ENCODE results near the gene FBXO11.
A peak's percentile ranks its signal among the peaks of the same experiment; 100 is the strongest.
"Not testable (repeated sequence)": the region's sequence is repeated elsewhere in the genome, so short reads cannot be mapped to it uniquely, and the experiment has no call there.

Gene FBXO11
- long read RNA-seq, donor 1, full-length matches to known transcripts = 3 of 158 reads
- long read RNA-seq, donor 1, partial matches to known transcripts = 129 of 158 reads
- long read RNA-seq, donor 1, other reads (novel, unspliced or antisense) = 26 of 158 reads
- long read RNA-seq, donor 2, full-length matches to known transcripts = 2 of 2 reads
- long read RNA-seq, donor 2, partial matches to known transcripts = 0 of 2 reads
- long read RNA-seq, donor 2, other reads (novel, unspliced or antisense) = 0 of 2 reads
- long read RNA-seq, donor 3 = 0 reads
- long read RNA-seq, donor 4, partial matches to known transcripts = 148 of 200 reads
- long read RNA-seq, donor 4, other reads (novel, unspliced or antisense) = 50 of 200 reads
- long read RNA-seq, donor 5, full-length matches to known transcripts = 4 of 4 reads
- long read RNA-seq, donor 5, partial matches to known transcripts = 0 of 4 reads
- long read RNA-seq, donor 5, other reads (novel, unspliced or antisense) = 0 of 4 reads
- long read RNA-seq, donor 6, full-length matches to known transcripts = 3 of 3 reads
- long read RNA-seq, donor 6, partial matches to known transcripts = 0 of 3 reads
- long read RNA-seq, donor 6, other reads (novel, unspliced or antisense) = 0 of 3 reads
- long read RNA-seq, donor 7, full-length matches to known transcripts = 7 of 7 reads
- long read RNA-seq, donor 7, partial matches to known transcripts = 0 of 7 reads
- long read RNA-seq, donor 7, other reads (novel, unspliced or antisense) = 0 of 7 reads
- long read RNA-seq, donor 8, full-length matches to known transcripts = 4 of 192 reads
- long read RNA-seq, donor 8, partial matches to known transcripts = 178 of 192 reads
- long read RNA-seq, donor 8, other reads (novel, unspliced or antisense) = 10 of 192 reads

GRCh38 chr2:47906157-47907038, at the start of gene FBXO11:
Gene FBXO11 (minus strand): TSS chr2:47906498. CDS start chr2:47905720, 778 bp downstream.
- DNase-seq = peak; percentile 92

- DNase-seq = no peak
Measured at GRCh38 chr2:47950340-47951301, 44.3 kb upstream of the FBXO11 start.

GRCh38 chr2:47946593-47946992, 40.3 kb upstream of the FBXO11 start:
- DNase-seq = no peak

- DNase-seq = no peak
Measured at GRCh38 chr2:47945046-47945781, 38.9 kb upstream of the FBXO11 start.

- DNase-seq = no peak
Measured at GRCh38 chr2:47941936-47942335, 35.6 kb upstream of the FBXO11 start.

GRCh38 chr2:47937677-47938076, 31.4 kb upstream of the FBXO11 start:
- no peak for DNase-seq

- DNase-seq = no peak
Measured at GRCh38 chr2:47935071-47935470, 28.8 kb upstream of the FBXO11 start.

GRCh38 chr2:47918043-47918442, 11.7 kb upstream of the FBXO11 start:
- DNase-seq = no peak

- no peak for DNase-seq
Measured at GRCh38 chr2:47917276-47917961, 11.1 kb upstream of the FBXO11 start.

GRCh38 chr2:47916412-47916811, 10.1 kb upstream of the FBXO11 start:
- no peak for DNase-seq

- not testable (repeated sequence) for DNase-seq
Measured at GRCh38 chr2:47910662-47911061, 4.4 kb upstream of the FBXO11 start.

- DNase-seq = no peak
Measured at GRCh38 chr2:47908682-47909081, 2.4 kb upstream of the FBXO11 start.

- DNase-seq = no peak
Measured at GRCh38 chr2:47907039-47907781, 912 bp upstream of the FBXO11 start.

GRCh38 chr2:47905386-47906156, 727 bp downstream of the FBXO11 start:
- DNase-seq = no peak

- no peak for DNase-seq
Measured at GRCh38 chr2:47903781-47904490, 2.4 kb downstream of the FBXO11 start.

- DNase-seq = not testable (repeated sequence)
Measured at GRCh38 chr2:47901892-47902291, 4.4 kb downstream of the FBXO11 start.

GRCh38 chr2:47900857-47901256, 5.4 kb downstream of the FBXO11 start:
- no peak for DNase-seq
